SK-N-MC (cell line): ENCODE data around the gene ATP5F1D.
A peak's percentile ranks its signal among the peaks of the same experiment; 100 is the strongest.

Source experiments
- DNase-seq: peaks from one replicate; pipeline ENCODE4 v3.0.0-alpha.2; 2011; ENCODE audit warnings: low read depth, low spot score
- H3K27ac ChIP-seq: fragments of 200-600 bp; sonication (generic); 2 replicates; pipeline ENCODE4 v1.5.1; 2016; ENCODE audit warnings: mixed run types
- H3K36me3 ChIP-seq: fragments of 200-600 bp; sonication (generic); 2 replicates; pipeline ENCODE4 v1.6.1; 2017; ENCODE audit warnings: antibody characterized with exemption, low read length, mixed read lengths; ENCODE audit not compliant: insufficient read depth
- H3K4me3 ChIP-seq: fragments of 200-600 bp; sonication (generic); 2 replicates; pipeline ENCODE4 v1.5.1; 2016
- H3K9ac ChIP-seq: fragments of 200-600 bp; sonication (generic); 2 replicates; pipeline ENCODE4 v1.8.0; 2017; ENCODE audit warnings: mixed run types, mixed read lengths; ENCODE audit not compliant: insufficient read length
- H3K9me3 ChIP-seq: fragments of 200-600 bp; sonication (generic); 2 replicates; pipeline ENCODE4 v1.6.1; 2017; ENCODE audit warnings: low read depth, mild to moderate bottlenecking, antibody characterized with exemption, low read length, moderate library complexity, mixed read lengths
- EZH2 ChIP-seq: fragments of 200-600 bp; sonication (generic); IDR thresholded peaks from one replicate; pipeline ENCODE4 v1.6.1; 2017; ENCODE audit warnings: antibody characterized with exemption
- FOXP2 ChIP-seq: optimal IDR thresholded peaks from 2 replicates; pipeline ENCODE3; 2011; ENCODE audit warnings: mild to moderate bottlenecking, moderate library complexity; ENCODE audit not compliant: insufficient read depth; ENCODE audit errors: extremely low read length, control extremely low read depth
- POLR2AphosphoS5 ChIP-seq: IDR thresholded peaks from 2 replicates; pipeline ENCODE4 v1.6.1; 2012; ENCODE audit warnings: mild to moderate bottlenecking, low read depth, low read length, borderline replicate concordance

Gene ATP5F1D

DNA sequence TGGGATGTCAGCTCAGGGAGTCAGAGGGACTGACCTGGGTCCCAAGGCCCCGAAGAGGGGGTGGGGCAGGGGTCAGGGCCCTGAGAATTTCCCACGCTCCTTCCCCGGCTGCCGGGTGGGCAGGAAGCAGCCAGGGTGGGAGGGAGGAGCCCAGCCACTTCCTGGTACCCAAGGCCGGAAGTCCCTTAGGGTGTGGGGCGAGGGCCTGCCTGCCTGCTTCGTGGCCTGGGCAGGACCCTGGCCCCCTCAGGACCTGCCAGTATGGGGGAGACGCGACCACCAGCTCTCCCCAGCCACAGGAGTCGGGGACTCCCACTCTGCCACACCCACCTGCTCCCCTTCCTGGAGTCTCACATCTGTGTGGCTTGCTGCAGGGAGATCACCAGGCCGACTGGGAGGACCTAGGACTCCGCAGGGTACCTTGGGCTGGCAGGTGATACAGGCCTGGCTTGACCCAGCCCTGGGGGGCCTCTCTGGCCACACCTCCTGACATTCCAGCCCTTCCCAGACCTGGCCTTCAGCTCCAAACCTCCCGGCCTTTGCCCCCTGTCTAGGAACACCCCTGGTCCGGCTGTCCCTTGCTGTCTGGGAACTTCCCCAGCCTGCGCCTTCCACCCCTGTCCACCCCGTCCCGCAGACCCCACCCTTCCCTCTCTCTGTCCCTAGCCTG, 17.8 kb downstream of the ATP5F1D start:
- Histone ChIP-seq H3K9ac (no peak overlapping the region), H3K27ac (peak overlapping the region; percentile 91), H3K36me3 (peaks cover 29% of the 10 kb centered on the region), H3K9me3 (no peaks in the 10 kb centered on the region), H3K4me3 (peak overlapping the region; percentile 51; the same call in 1 of the 2 replicates)
- DNase-seq, result no peak
- TF ChIP-seq POLR2AphosphoS5 (peak; percentile 76), FOXP2 (no peak), EZH2 (no peak)

DNA sequence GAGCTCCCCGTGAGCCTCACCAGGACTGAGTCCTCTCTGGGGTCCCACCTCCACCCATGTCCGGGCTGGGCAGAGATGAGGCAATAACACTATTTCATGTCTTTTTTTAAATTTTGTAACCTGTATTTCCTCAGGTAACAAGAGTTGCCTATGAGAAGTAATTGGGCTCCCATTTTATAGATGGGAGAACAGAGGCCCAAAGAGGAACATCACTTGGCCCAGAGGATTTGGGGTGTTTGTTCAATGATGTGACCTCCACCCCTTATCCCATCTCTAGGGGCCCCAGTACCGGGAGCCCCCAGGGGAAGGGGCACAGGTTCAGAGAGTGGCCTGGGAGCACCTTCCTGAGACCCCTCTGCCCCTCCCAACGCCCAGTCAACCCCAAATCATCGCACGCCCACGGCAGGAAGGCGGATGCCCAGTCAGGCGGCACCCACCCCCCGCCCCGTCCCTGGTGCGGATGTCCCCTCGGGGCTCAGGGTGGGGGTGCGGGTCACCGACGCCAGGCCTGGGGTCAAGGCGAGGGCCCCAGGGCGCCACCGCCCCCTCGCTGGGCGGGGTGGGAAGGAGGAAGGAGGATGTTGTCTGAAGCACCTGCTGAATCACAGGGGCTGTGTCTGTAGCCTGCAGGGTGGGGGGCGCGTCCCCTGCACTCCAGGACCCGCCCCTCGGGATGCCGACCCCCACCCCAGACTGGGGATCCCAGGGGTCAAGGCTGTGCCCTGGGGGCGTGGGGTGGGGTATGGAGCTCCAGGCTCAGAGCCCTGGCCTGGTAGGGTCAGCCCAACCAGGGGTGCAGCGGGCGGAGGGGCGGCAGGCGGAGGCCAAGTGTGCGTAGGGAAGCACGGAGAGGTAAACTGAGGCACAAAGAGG, 18.6 kb downstream of the ATP5F1D start:
- H3K27ac ChIP-seq, result peak overlapping the region; percentile 91
- H3K9me3 ChIP-seq, result no peaks in the 10 kb centered on the region
- DNase-seq, result no peak
- H3K4me3 ChIP-seq, result peak overlapping the region; percentile 61
- peaks cover 21% of the 10 kb centered on the region for H3K36me3 ChIP-seq
- TF ChIP-seq EZH2, result no peak
- H3K9ac ChIP-seq, result no peak overlapping the region

DNA sequence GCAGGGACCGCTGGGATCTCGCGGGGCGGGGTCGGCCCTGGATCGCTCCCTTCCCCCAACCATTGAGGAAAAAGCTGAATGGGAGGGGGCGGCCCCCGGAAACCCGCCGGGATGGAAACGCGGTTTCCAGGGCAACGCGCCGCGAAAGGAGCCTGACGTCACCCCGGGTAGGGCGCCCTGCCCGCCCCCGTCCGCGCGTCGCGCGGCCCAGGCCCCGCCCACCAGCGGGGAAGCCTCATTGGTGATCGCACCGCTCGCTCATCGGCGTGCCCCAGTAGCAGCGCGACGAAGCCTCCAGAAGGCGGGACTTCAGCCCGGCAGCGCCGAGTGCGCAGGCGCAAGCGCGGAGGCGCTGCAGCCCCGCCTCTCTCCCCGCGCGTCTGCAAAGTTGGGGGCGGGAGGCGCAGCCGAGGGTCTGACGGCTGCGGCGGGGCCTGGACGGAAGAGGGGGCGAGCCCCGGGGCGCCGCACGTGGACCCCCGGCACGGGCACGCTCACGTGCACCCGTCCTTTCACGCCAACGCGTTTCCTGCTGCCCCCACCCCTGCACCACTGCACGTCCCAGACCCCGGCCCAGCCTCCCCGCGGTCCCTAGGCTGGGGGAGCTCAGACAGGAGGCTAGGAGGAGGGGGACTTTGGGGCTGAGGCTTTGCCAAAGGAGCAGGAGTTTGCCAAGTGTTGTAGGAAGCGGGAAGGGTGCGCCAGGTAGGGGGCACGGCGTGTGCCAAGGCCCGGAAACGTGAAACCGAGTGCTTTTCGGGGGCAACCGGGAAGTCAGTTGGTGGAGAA, 19.4 kb downstream of the ATP5F1D start:
- Histone ChIP-seq H3K27ac (peak overlapping the region; percentile 76), H3K9ac (peak overlapping the region; percentile 75), H3K36me3 (peaks cover 13% of the 10 kb centered on the region), H3K9me3 (no peaks in the 10 kb centered on the region), H3K4me3 (peak overlapping the region; percentile 94)
- no peak for DNase-seq
- TF ChIP-seq FOXP2 (no peak), EZH2 (no peak), POLR2AphosphoS5 (peak; percentile 61; the same call in 1 of the 2 replicates)

DNA sequence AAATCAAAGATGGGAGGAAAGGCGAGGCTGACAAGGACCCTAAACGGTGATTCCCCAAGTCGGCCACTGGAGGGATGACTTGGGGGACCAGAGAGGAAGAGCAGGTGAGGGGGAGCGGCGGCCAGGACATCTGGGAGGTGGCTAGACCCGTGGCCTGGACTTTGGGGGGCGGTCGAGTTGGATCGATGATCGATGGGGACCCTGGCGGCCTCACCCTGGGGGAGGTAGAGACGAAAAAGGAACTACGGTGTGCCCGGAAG, 19.9 kb downstream of the ATP5F1D start:
- Histone ChIP-seq H3K27ac (peak overlapping the region; percentile 76), H3K9me3 (no peaks in the 10 kb centered on the region), H3K9ac (peak overlapping the region; percentile 75), H3K4me3 (peak overlapping the region; percentile 94), H3K36me3 (peaks cover 11% of the 10 kb centered on the region)
- no peak for DNase-seq
- TF ChIP-seq POLR2AphosphoS5 (no peak), EZH2 (no peak), FOXP2 (no peak)

DNA sequence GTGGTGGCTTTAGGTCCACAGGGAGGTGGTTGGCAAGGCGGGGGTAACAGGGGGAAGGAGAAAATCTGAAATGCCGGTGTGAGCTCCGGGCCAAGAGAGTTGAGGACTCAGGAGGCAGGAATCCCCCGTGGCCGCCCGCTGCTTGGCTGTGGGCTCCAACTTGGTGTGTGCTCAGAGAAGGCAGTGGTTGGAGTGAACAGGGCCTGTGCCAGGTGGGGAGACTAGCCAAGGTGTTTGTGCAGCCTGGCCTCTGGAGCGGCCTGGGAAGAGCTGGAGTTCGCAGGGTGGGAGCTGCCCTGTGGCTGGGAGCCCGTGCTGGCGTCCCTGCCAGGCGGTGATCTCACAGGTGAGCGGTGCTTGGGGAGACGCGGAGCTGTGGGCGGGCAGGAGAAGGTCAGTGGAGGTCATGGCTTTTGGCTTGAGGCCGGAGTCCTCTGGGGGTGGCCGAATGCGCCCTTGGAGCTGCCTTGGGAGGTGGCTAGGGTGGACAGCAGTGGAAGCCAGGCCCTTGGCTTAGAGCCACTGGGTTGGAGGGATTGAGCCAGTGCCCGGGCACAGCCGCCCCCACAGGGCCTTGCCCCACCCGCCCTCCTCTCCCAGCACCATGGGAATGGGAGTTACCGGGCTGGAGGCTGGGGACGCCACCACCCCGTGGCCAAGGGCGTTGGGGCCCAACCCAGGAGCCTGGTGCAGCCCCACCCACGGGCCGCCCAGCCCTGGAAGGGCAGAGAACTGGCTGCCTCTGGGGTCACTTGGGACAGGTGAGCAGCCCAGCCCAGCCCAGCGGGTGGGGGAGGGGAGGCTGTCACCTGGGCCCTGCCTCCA, 20.5 kb downstream of the ATP5F1D start:
- no peak for DNase-seq
- Histone ChIP-seq H3K9me3 (no peaks in the 10 kb centered on the region), H3K9ac (peak overlapping the region; percentile 75), H3K4me3 (peak overlapping the region; percentile 94), H3K27ac (peak overlapping the region; percentile 76), H3K36me3 (peaks cover 5% of the 10 kb centered on the region)
- TF ChIP-seq FOXP2 (no peak), EZH2 (no peak), POLR2AphosphoS5 (no peak)

DNA sequence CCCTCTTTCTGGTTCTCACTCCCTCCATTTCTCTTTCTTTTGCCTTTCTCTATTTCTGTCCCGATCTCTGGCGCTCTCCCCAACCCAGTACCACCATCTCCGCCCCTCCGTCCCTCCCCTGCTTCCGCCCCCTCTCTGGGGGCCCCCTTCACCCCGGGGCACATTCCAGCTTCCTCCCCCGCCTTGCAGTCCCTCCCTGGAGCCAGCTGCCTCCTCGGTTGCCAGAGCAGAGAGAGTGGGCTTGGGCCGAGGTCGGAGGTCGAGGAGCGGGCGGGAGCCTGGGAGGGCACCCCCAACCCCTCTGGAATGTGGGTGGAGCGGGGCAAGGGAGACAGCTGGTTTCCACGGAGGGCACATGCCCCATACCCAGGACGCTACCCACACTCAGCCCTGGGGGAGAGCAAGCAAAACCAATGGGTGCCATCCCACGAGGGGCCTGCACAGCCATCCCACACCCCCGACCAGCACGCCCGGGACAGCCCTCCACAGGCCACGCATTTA, 21.1 kb downstream of the ATP5F1D start:
- Histone ChIP-seq H3K27ac (peak overlapping the region; percentile 76), H3K9me3 (no peaks in the 10 kb centered on the region), H3K9ac (peak overlapping the region; percentile 75), H3K4me3 (peak overlapping the region; percentile 94), H3K36me3 (peaks cover under 1% of the 10 kb centered on the region; the same call in 1 of the 2 replicates)
- TF ChIP-seq POLR2AphosphoS5 (peak; percentile 40; the same call in 1 of the 2 replicates), FOXP2 (no peak), EZH2 (no peak)
- DNase-seq, result no peak

DNA sequence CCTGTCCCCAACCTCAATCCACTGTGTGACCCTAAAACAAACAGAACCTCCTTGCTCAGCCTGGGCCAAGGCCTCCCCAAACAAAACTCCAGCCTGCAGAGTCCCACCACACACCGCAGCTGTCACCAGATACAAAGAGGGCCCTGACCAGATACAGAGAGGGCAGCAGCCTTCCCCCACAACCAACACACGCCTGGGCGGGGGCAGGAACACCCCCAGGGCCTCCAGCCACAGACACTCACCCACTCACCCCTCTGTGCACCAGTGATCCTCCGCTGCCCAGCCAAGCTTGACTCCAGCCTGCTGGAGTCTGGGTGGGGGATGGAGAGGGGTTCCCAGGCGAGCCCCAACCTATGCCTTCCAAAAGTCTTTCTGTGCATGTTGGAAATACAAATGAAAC, 21.6 kb downstream of the ATP5F1D start:
- DNase-seq, result no peak
- H3K9me3 ChIP-seq, result no peaks in the 10 kb centered on the region
- H3K36me3 ChIP-seq, result no peaks in the 10 kb centered on the region; the same call in 1 of the 2 replicates
- TF ChIP-seq POLR2AphosphoS5, result no peak
- TF ChIP-seq EZH2, result no peak
- TF ChIP-seq FOXP2, result no peak
- peak overlapping the region; percentile 76 for H3K27ac ChIP-seq
- no peak overlapping the region for H3K4me3 ChIP-seq
- H3K9ac ChIP-seq, result no peak overlapping the region
